Coronary artery (tissue), 2 donors: ENCODE measurements around the gene LRRC55.

Source experiments
- DNase-seq: peaks from one replicate; pipeline ENCODE4 v3.0.0-alpha.2; 2017; ENCODE audit warnings: low spot score
- H3K27ac ChIP-seq, 2 donors: fragments of 200-600 bp; sonication (generic); one replicate each; pipeline ENCODE4 v1.5.1; 2016 to 2019
- H3K4me3 ChIP-seq: fragments of 200-600 bp; sonication (generic); 2 replicates; pipeline ENCODE4 v1.5.1; 2016; ENCODE audit warnings: mild to moderate bottlenecking, moderate library complexity
- CTCF ChIP-seq: fragments of 200-600 bp; sonication (generic); IDR thresholded peaks from one replicate; pipeline ENCODE4 v1.5.1; 2019; ENCODE audit warnings: antibody characterized with exemption

The LRRC55 gene

GRCh38 chr11:57172031-57172430, 9.7 kb upstream of the LRRC55 start:
- no peak overlapping the region for H3K4me3 ChIP-seq
- no peak overlapping the region for H3K27ac ChIP-seq
- DNase-seq: no peak
- no peak for TF ChIP-seq CTCF

GRCh38 chr11:57174656-57175055, 7.1 kb upstream of the LRRC55 start:
- Histone ChIP-seq H3K4me3 (no peak overlapping the region), H3K27ac (no peak overlapping the region)
- no peak for TF ChIP-seq CTCF
- no peak for DNase-seq

- no peak for DNase-seq
- Histone ChIP-seq H3K27ac (no peak overlapping the region), H3K4me3 (no peak overlapping the region)
- no peak for TF ChIP-seq CTCF
Measured at GRCh38 chr11:57175478-57175877, 6.3 kb upstream of the LRRC55 start.

GRCh38 chr11:57178334-57178733, 3.4 kb upstream of the LRRC55 start:
- no peak for TF ChIP-seq CTCF
- DNase-seq: no peak
- Histone ChIP-seq H3K27ac (no peak overlapping the region), H3K4me3 (no peak overlapping the region)

GRCh38 chr11:57179681-57180080, 2.1 kb upstream of the LRRC55 start:
- no peak for DNase-seq
- Histone ChIP-seq H3K27ac (no peak overlapping the region), H3K4me3 (no peak overlapping the region)
- no peak for TF ChIP-seq CTCF

- Histone ChIP-seq H3K27ac (no peak overlapping the region), H3K4me3 (no peak overlapping the region)
- DNase-seq: no peak
- TF ChIP-seq CTCF: no peak
Measured at GRCh38 chr11:57180081-57180561, 1.6 kb upstream of the LRRC55 start.

GRCh38 chr11:57180964-57181363, 789 bp upstream of the LRRC55 start:
- Histone ChIP-seq H3K4me3 (no peak overlapping the region), H3K27ac (no peak overlapping the region)
- DNase-seq: no peak
- no peak for TF ChIP-seq CTCF
